Mesendoderm (in vitro differentiated cells): Measurements from ENCODE around the gene NASP.

Experiments
- DNase-seq: peaks from one replicate; pipeline ENCODE4 v3.0.0; 2013
- H2AK5ac ChIP-seq: 2 replicates; pipeline ENCODE4 v1.6.1; 2013; ENCODE audit warnings: low read length, inconsistent platforms
- H2BK120ac ChIP-seq: 2 replicates; pipeline ENCODE4 v1.6.1; 2013; ENCODE audit warnings: low read depth, mild to moderate bottlenecking, low read length, moderate library complexity, mixed read lengths
- H2BK15ac ChIP-seq: replicated peaks from 2 replicates; pipeline ENCODE4 v1.6.1; 2013; ENCODE audit warnings: low read depth, mild to moderate bottlenecking, moderate library complexity
- H2BK5ac ChIP-seq: 2 replicates; pipeline ENCODE4 v1.6.1; 2013; ENCODE audit warnings: low read length, inconsistent platforms
- H3K18ac ChIP-seq: 2 replicates; pipeline ENCODE4 v1.6.1; 2013; ENCODE audit warnings: mild to moderate bottlenecking, low read length, mixed read lengths
- H3K23ac ChIP-seq: one replicate; pipeline ENCODE4 v1.6.1; 2013; ENCODE audit warnings: low read length
- H3K27ac ChIP-seq: 2 replicates; pipeline ENCODE4 v1.5.1; 2013; ENCODE audit warnings: low read depth, mild to moderate bottlenecking, inconsistent platforms, low read length, moderate library complexity
- H3K27me3 ChIP-seq: 2 replicates; pipeline ENCODE4 v1.6.1; 2013; ENCODE audit warnings: low read length, control low read depth, mild to moderate bottlenecking, inconsistent platforms; ENCODE audit not compliant: insufficient read depth, poor library complexity
- H3K36me3 ChIP-seq: 2 replicates; pipeline ENCODE4 v1.6.1; 2013; ENCODE audit warnings: low read length, inconsistent platforms; ENCODE audit not compliant: control insufficient read depth, insufficient read depth
- H3K4ac ChIP-seq: one replicate; pipeline ENCODE4 v1.6.1; 2013; ENCODE audit warnings: low read depth, mild to moderate bottlenecking, low read length, moderate library complexity
- H3K4me1 ChIP-seq: 2 replicates; pipeline ENCODE4 v1.6.1; 2013; ENCODE audit warnings: low read depth, low read length, inconsistent platforms; ENCODE audit not compliant: control insufficient read depth
- H3K4me2 ChIP-seq: 2 replicates; pipeline ENCODE4 v1.6.1; 2013; ENCODE audit warnings: low read length
- H3K4me3 ChIP-seq: 2 replicates; pipeline ENCODE4 v1.5.1; 2013; ENCODE audit warnings: mild to moderate bottlenecking, low read length
- H3K56ac ChIP-seq: one replicate; pipeline ENCODE4 v1.6.1; 2013; ENCODE audit warnings: low read length
- H3K79me1 ChIP-seq: 2 replicates; pipeline ENCODE4 v1.6.1; 2013; ENCODE audit warnings: low read length, inconsistent platforms
- H3K79me2 ChIP-seq: 2 replicates; pipeline ENCODE4 v1.6.1; 2013; ENCODE audit warnings: mild to moderate bottlenecking, low read length; ENCODE audit not compliant: control insufficient read depth, insufficient read depth
- H3K9ac ChIP-seq: 2 replicates; pipeline ENCODE4 v1.6.1; 2013; ENCODE audit warnings: low read length, inconsistent platforms
- H4K5ac ChIP-seq: one replicate; pipeline ENCODE4 v1.6.1; 2013; ENCODE audit warnings: low read length
- H4K8ac ChIP-seq: one replicate; pipeline ENCODE4 v1.6.1; 2013; ENCODE audit warnings: low read depth, mild to moderate bottlenecking, control low read depth, low read length, moderate library complexity
- WGBS: extraction: QIAGEN DNeasy Blood & Tissue Kit; methylation state at CpG from one replicate; pipeline ENCODE4 v1.1.7; 2013; ENCODE audit warnings: low lambda C conversion rate, missing lambda C conversion rate; ENCODE audit not compliant: insufficient coverage; ENCODE audit errors: extremely low coverage; 5-methylcytosine and 5-hydroxymethylcytosine counted together

NASP gene

DNA sequence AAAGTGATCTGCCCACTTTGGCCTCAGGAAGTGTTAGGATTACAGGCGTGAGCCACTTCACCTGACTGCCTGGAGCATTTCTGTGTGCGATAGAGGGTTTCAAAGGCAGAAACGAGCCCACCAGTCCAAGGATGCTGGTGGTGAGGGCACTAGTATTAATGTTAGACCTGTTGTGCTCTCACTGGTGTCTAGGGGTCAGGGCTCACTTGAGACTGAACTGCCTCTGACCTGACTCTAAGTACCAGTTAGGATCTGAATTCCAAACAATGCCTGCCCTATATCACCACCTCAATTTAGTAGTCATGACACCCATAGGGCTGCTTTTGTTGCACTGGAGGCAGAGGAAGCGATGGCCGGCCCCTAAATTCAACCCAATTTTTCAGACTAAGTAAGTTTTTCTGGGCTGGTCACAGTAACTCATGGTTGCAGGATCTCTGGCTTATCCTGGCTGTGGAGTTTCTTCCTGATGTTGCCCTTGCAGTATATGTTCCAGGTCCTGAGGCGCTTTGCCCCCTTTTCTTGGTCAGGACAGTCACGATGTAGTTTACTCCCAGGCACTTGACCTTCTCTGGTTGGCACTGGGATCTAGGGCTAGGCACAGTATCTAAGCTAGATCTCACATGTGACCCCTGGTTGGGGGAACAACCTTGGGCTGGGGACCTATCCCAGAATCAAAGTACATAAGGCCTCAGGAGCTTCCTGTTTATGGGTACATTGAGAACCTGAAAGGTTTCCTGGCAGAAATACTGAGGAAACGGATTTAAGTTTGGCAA, 35.5 kb downstream of the NASP start:
- Histone ChIP-seq H3K4me3 (no peak overlapping the region), H3K9ac (no peak overlapping the region), H3K18ac (no peak overlapping the region), H2BK120ac (no peak overlapping the region), H3K79me2 (no peaks in the 10 kb centered on the region), H2AK5ac (no peak overlapping the region), H4K5ac (no peak overlapping the region), H3K79me1 (no peaks in the 10 kb centered on the region), H3K23ac (no peak overlapping the region), H3K4ac (no peak overlapping the region), H4K8ac (no peak overlapping the region), H3K27ac (no peak overlapping the region), H3K56ac (no peak overlapping the region), H3K4me2 (no peak overlapping the region), H3K27me3 (no peaks in the 10 kb centered on the region), H3K4me1 (no peaks in the 10 kb centered on the region), H2BK5ac (no peak overlapping the region), H2BK15ac (no peak overlapping the region), H3K36me3 (peaks cover 25% of the 10 kb centered on the region)
- no CpG with 5 or more reads among the region's 8 CpGs for WGBS
- peak; percentile 28 for DNase-seq

- Histone ChIP-seq H3K56ac (no peak overlapping the region), H3K4me1 (no peaks in the 10 kb centered on the region), H3K23ac (no peak overlapping the region), H3K36me3 (peaks cover 17% of the 10 kb centered on the region), H3K9ac (no peak overlapping the region), H3K4me3 (no peak overlapping the region), H4K5ac (no peak overlapping the region), H3K18ac (no peak overlapping the region), H3K27ac (no peak overlapping the region), H2BK120ac (no peak overlapping the region), H4K8ac (no peak overlapping the region), H3K4ac (no peak overlapping the region), H2AK5ac (no peak overlapping the region), H2BK5ac (no peak overlapping the region), H3K27me3 (no peaks in the 10 kb centered on the region), H3K79me2 (no peaks in the 10 kb centered on the region), H3K79me1 (no peaks in the 10 kb centered on the region), H2BK15ac (no peak overlapping the region), H3K4me2 (no peak overlapping the region)
- no CpG with 5 or more reads among the region's 17 CpGs for WGBS
- DNase-seq = no peak
Measured at GRCh38 chr1:45620588-45621500, 37.0 kb downstream of the NASP start.

- no peak overlapping the region for H2BK5ac ChIP-seq
- H3K79me1 ChIP-seq = no peaks in the 10 kb centered on the region
- H3K79me2 ChIP-seq = no peaks in the 10 kb centered on the region
- no CpG with 5 or more reads among the region's 3 CpGs for WGBS
- no peak overlapping the region for H3K18ac ChIP-seq
- peaks cover 12% of the 10 kb centered on the region for H3K36me3 ChIP-seq
- H2BK15ac ChIP-seq = no peak overlapping the region
- no peak overlapping the region for H3K23ac ChIP-seq
- H3K4me2 ChIP-seq = no peak overlapping the region
- H2AK5ac ChIP-seq = no peak overlapping the region
- no peaks in the 10 kb centered on the region for H3K4me1 ChIP-seq
- no peak overlapping the region for H3K4ac ChIP-seq
- no peak overlapping the region for H3K4me3 ChIP-seq
- no peak overlapping the region for H2BK120ac ChIP-seq
- no peak overlapping the region for H4K5ac ChIP-seq
- no peak overlapping the region for H4K8ac ChIP-seq
- H3K9ac ChIP-seq = no peak overlapping the region
- DNase-seq = no peak
- no peak overlapping the region for H3K27ac ChIP-seq
- H3K27me3 ChIP-seq = no peaks in the 10 kb centered on the region
- no peak overlapping the region for H3K56ac ChIP-seq
Measured at GRCh38 chr1:45621501-45621836, 37.6 kb downstream of the NASP start.

DNA sequence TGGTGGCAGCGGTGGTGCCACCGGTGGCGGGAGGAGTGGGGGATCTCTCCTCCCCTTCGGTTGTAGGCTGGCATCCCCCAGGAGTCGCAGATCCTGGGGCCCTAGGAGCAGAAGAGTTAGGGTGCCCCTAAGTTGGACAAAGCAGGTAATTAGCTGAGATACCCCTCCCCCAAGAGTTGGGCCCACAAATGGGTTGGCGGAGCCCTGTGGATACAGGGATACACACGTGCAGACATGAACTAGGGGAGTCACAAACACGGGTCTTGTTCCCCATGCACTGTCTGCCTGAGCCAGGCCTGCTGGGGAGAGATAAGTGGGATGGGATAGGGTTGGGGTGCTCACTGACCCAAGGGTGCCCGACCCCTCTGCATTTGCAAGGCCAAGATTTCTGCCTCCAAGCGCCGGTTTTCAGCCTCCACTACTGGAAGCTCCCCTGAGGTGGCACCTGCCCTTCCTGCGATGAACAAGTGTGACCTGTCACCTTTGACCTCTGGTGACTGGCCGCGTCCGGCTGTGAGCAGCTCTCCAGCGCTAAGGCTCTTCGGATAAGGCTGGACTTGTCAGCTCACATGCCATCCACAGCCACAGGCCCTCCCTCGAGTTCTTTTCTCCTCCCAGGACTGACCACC, 38.2 kb downstream of the NASP start:
- no peak for DNase-seq
- Histone ChIP-seq H3K9ac (no peak overlapping the region), H4K5ac (no peak overlapping the region)

DNA sequence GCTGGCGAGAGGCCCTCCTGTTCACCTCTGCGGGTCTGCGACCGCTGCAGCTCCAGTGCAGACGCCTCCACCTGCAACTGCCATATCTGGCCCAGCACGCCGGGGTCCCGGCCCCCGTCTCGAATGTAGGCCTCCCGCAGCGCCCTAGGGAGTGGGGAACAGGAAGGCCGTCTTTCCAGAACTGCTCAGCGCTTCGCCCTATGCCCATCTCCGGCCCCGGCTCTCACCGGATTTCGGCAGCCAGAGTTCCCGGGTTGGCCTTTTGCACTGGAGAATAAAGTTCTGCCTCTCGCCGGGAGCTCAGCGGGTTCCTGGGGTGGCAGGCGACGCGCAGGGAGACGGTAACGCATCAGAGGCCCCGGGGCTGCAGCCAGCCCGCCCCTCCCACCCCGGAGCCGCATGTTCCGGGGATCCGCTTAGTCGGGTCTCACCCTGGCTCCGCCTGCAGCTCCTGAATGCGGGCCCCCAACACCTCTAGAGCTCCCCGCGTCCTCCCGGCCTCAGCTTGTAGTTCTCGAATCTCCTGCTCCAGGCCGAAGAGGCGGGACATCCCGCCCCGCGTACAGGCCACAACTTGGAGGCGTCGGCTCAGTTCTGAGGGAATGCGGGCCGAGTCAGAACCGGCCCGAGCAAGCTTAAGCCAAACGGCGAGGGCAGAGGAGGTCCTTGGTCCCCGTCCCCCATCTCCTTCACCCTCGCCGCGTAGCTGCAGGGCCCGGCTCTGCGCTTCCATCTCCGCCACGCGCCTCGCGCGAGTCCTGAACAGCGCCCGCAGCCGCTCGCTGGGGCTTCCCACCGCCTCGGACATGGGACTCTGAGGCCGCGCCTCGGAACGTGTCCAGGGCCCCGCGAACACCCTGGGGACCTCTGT, 38.9 kb downstream of the NASP start:
- Histone ChIP-seq H3K23ac (no peak overlapping the region), H3K27ac (no peak overlapping the region), H3K79me2 (no peaks in the 10 kb centered on the region), H2AK5ac (no peak overlapping the region), H3K4me3 (no peak overlapping the region), H3K4me2 (no peak overlapping the region), H3K18ac (no peak overlapping the region), H2BK5ac (no peak overlapping the region), H2BK15ac (no peak overlapping the region), H2BK120ac (no peak overlapping the region), H3K4me1 (no peaks in the 10 kb centered on the region), H4K8ac (no peak overlapping the region), H3K79me1 (no peaks in the 10 kb centered on the region), H3K36me3 (peaks cover 4% of the 10 kb centered on the region), H3K4ac (no peak overlapping the region), H3K56ac (no peak overlapping the region), H4K5ac (no peak overlapping the region), H3K27me3 (no peaks in the 10 kb centered on the region), H3K9ac (no peak overlapping the region)
- no peak for DNase-seq
- no CpG with 5 or more reads among the region's 78 CpGs for WGBS

More for the DNA sequence above, 38.2 kb downstream of the NASP start:
- H3K27ac ChIP-seq = no peak overlapping the region
- no peak overlapping the region for H3K56ac ChIP-seq
- H3K27me3 ChIP-seq = no peaks in the 10 kb centered on the region
- no peaks in the 10 kb centered on the region for H3K79me2 ChIP-seq
- no peak overlapping the region for H2AK5ac ChIP-seq
- no peak overlapping the region for H3K4me2 ChIP-seq
- no peak overlapping the region for H3K18ac ChIP-seq
- H2BK15ac ChIP-seq = no peak overlapping the region
- H3K79me1 ChIP-seq = no peaks in the 10 kb centered on the region
- H4K8ac ChIP-seq = no peak overlapping the region
- WGBS = no CpG with 5 or more reads among the region's 18 CpGs
- peaks cover 10% of the 10 kb centered on the region for H3K36me3 ChIP-seq
- H3K4me3 ChIP-seq = no peak overlapping the region
- H2BK5ac ChIP-seq = no peak overlapping the region
- no peak overlapping the region for H2BK120ac ChIP-seq
- no peaks in the 10 kb centered on the region for H3K4me1 ChIP-seq
- no peak overlapping the region for H3K23ac ChIP-seq
- no peak overlapping the region for H3K4ac ChIP-seq
